Putamen (tissue), 1 donor: Measurements from ENCODE around the gene LRSAM1.

Source experiments
- DNase-seq: peaks from one replicate; pipeline ENCODE4 v3.0.0-alpha.2; 2016; ENCODE audit warnings: low spot score

Gene LRSAM1

DNA sequence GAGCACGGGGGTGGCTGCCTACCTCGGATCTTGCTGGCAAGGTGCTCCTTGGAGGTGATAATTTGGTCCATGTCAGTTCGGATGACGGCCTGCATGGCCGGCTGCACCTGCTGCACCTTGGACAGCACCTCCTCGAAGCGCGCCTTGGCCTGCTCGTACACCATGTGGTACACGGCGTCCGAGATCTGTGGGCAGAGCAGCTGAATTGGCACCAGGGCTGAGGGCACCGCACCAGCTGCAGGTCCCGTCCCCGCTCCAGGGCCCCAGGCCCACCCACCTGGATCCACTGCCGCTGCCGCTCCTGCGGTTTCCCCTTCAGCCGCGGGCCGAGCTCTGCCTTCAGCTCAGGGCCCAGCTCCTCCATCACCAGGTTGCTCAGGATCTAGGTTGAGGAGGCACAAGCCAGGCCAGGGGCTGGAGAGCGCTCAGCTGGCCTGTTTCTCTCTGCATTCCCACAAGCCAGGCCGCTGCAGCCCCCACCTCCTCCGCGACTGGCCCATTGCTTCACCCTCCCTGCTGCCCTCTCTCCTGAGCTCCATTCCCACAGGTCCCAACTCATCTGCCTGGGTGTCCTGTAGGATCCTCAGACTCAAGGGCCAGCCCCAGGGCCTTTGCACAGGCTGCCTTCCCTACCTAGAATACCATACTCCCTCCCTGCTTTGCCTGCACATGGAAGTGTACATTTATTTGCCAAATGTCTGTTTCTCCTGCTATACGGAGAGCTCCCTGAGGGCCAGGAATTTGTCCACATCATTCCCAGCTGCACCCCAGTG, 65.7 kb downstream of the LRSAM1 start:
- DNase-seq, result no peak

GRCh38 chr9:127517620-127518019, 66.3 kb downstream of the LRSAM1 start:
- no peak for DNase-seq

DNA sequence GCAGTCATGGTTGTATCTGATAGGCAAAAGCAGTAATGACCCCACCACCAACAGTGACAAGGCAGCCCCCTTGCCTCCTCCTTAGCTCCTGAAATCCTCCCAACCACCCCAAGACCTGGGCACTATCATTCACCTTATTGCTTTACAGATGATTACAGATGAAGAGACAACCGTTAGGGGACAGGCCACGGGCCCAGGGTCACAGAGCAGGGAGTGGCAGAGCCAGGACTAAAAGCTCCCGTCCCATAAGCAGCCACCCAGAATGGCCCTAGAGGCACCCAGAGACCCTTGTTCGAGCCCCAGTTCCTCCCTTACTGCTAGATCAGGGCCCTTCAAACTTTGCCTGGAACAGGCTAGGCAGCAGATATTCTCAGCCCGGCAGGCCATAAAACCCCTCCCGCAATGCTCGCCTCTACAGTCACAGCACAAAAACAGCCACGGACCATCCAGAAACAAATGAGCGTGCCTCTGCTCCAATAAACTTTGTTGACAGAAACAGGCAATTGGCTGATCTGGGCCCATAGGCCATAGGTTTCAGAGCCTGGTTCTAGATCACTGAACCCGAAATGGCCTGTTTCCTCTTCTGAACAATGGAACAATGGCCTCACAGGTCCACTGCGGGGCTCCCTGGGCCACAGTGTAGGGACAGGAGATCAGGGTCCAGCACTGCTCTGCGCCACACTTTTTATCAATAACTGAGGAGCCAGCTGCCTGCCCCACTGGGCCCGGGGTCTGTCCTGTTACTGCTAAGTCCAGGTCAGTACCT, 67.0 kb downstream of the LRSAM1 start:
- no peak for DNase-seq

- no peak for DNase-seq
Observed at GRCh38 chr9:127519301-127520166, 68.2 kb downstream of the LRSAM1 start.

DNA sequence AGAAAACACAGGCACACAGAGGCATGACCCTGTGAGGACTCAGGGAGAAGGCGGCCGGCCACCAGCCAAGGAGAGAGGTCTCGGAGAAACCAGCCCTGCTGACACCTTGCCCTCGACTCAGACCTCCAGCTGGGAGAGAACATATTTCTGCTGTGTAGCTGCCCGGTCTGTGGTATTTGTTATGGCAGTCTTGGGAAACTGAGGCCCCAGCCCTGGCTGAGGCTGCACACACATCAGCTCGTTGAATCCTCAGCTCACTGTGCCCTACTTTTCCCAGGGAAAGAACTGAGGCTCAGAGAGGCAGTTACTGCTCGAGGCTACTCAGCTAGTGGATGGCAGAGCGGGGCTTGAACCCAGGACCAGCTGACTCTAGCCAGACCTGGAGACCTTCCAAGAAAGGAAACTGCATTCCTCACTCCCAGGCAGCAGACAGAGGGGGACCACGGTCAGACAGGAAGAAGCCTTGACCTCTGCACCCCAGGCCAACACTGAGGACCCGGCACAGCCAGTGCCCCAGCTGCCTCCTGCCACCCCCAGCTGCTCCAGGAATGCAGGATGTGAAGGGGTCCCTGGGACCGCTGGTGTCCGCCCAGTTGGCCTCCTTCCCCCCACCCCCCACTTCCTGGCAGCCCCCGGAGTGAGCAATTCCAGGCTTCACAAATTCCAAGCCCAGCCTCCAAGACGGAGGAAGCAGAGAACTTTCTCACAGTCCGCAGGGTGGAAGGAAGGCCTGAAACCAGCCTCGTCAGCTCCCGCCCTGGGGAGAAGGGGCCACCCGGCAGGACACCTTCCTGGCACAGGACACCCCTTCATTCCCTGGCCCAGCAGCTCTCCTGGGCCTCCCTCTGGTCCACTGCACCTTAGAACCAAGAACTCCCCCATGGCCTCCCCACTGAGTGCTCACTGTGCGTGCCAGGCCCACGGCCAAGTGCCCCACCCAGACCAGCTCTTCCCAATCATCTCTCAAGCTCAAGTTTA, 69.9 kb downstream of the LRSAM1 start:
- DNase-seq, result no peak

GRCh38 chr9:127521919-127522304, 70.6 kb downstream of the LRSAM1 start:
- DNase-seq, result no peak

GRCh38 chr9:127522727-127523126, 71.4 kb downstream of the LRSAM1 start:
- DNase-seq, result no peak

DNA sequence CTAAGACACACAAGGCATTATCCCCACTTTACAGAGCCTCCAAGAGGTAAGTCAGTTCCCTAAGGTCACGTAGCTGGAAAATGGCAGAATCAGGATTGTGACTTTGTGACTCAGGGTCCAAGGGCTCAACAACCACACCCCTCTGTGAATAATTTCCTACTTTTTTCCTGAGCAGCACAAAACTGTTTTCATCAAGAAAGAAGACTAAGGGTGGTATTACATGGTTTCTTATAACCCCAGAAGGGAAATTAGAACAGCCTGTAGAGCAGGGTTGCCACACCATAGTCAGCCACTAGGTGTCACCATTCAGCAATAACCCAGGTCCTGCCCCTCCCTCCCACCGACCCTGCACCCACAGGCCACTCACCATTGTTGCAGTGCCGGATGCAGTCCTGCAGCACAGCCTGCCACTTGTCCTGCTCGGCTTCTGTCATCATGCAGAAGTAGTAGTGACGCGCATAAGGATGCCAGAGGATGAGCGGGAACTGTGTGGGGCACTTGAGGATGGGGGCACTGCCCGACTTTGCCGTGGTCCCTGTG, 72.1 kb downstream of the LRSAM1 start:
- no peak for DNase-seq

GRCh38 chr9:127524373-127524772, 73.1 kb downstream of the LRSAM1 start:
- no peak for DNase-seq

GRCh38 chr9:127525401-127526188, 74.3 kb downstream of the LRSAM1 start:
- no peak for DNase-seq

GRCh38 chr9:127526655-127527559, 75.6 kb downstream of the LRSAM1 start:
- DNase-seq, result no peak

DNA sequence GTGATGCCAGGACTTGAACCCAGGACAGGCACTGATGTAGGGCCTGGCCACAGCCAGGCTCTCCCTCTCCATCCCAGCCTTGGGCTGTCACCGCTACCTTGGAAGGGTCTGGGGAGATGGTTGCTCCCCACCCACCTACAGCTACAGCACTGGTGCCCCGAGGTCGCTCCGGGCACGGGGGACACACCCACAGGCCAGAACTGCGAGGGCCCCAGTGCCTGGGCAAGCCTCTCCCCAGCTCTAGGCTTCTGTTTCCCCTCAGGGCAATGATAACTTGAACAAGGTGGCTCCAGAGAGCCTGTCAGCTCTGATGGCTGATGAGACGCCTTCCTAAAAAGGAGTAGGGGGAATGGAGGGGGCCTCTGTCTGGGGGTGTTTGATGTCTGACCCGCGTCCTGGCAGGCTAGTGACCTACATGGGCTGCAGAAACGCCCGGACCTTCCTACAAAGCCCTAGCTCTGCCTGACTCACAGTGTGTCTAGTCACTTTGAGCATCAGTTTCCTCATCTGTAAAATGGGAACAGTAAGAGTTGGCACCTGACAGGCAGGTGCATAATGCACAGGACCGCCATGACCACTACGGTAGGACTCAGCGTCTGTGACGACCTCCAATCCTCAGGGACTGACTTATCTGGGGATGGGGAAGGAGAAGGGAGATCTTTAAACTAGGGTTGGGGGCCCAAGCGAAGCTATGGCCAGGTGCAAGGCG, 76.4 kb downstream of the LRSAM1 start:
- no peak for DNase-seq

- DNase-seq, result no peak
Observed at GRCh38 chr9:127528422-127529251, 77.3 kb downstream of the LRSAM1 start.

GRCh38 chr9:127529671-127530070, 78.4 kb downstream of the LRSAM1 start:
- no peak for DNase-seq

DNA sequence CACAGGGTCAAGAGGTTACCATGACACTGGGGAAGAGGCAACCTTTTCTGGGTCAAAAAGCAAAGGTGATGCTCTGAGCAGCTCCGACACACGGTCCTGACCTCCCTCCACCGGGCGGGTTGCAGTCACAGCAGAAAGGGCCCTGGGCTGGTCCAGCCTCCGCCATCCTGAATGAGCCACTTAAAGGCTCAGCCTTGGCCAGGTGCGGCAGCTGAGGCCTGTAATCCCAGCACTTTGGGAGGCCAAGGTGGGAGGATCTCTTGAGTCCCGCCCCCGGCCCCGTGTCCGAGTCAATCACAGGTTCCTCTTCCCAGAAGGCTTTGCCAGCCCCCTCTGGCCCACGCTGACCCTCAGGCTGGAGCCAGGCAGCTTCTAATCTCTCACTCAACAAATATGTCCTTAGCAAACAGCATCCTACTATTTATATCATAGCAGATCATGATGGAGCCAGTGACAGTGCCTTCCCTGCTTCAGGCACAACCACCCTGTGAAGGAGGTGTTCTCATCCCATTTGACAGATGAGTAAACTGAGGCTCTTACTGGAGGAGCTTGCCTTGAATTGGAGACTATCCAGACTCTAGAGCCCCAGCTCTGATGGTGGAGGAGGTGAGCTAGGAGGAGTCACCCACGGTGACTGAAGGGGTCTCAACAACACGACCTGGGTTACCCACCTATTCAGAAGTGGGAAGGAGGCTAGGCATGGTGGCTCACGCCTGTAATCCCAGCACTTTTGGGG, 79.1 kb downstream of the LRSAM1 start:
- DNase-seq, result no peak

- no peak for DNase-seq
Observed at GRCh38 chr9:127531676-127532075, 80.4 kb downstream of the LRSAM1 start.
